K562 (cell line): ENCODE results near the gene AJAP1. TPM values are rescaled to one million over a fixed set of nuclear protein-coding genes. Genes with fewer than 3 reads are reported as not detected.

ENCODE experiments used
- ATAC-seq: fragments of 200-7000 bp; cut with Tn5 transposase; 3 replicates; pipeline ENCODE4 v1.9.1; 2020; ENCODE audit warnings: moderate library complexity
- BruUV-seq: library from RNA; stranded (reverse); fragments of 400-500 nt; replicated peaks from 2 replicates; lab custom pipeline; 2021; lab: Mats Ljungman, UMichigan
- CTCF ChIA-PET: fragments of 300-600 bp; formaldehyde crosslinking; extraction: SDS; loops from one replicate; lab custom pipeline; 2021; ENCODE audit warnings: low intra/inter-chr PET ratio; lab: Yijun Ruan, JAX
- POLR2A ChIA-PET: fragments of 300-600, 350-650 bp; sonication (Branson Sonifier 250); formaldehyde crosslinking; extraction: SDS; loops from one replicate; lab custom pipeline; 2021; ENCODE audit warnings: antibody characterized with exemption, inconsistent platforms; lab: Yijun Ruan, JAX
- DNase-seq, 4 experiments: peaks; one replicate each; pipeline versions ENCODE4 v3.0.0 to v3.0.0-alpha.2; 2011 to 2018; ENCODE audit warnings: low spot score in 3 of 4, mixed read lengths in 3 of 4; ENCODE audit errors: extremely low read depth in 1 of 4
- FAIRE-seq: peaks from 2 replicates; lab custom pipeline; 2011; peaks lifted over from hg19 to GRCh38; lab: Jason Lieb, UNC
- H2AFZ ChIP-seq: 2 replicates; pipeline ENCODE4 v1.6.0; 2011; ENCODE audit warnings: low read depth, low read length, control low read depth, inconsistent platforms
- H3K27ac ChIP-seq: fragments of 200-600 bp; 3 replicates; pipeline ENCODE4 v1.8.0; 2011; ENCODE audit warnings: low read depth, mild to moderate bottlenecking, control low read depth, inconsistent platforms, low read length, moderate library complexity, mixed read lengths; ENCODE audit errors: extremely low read depth
- H3K27me3 ChIP-seq, 2 experiments: fragments of 300-600 bp in 1 of 2; 2 replicates in 1 of 2; 3 replicates in 1 of 2; pipeline versions ENCODE4 v1.6.0 to v1.8.0; 2011; ENCODE audit warnings: inconsistent platforms in 2 of 2, low read length in 2 of 2, mild to moderate bottlenecking in 1 of 2, mixed read lengths in 1 of 2, moderate library complexity in 1 of 2; ENCODE audit not compliant: control insufficient read depth in 2 of 2, insufficient read depth in 2 of 2
- H3K36me3 ChIP-seq: fragments of 300-600 bp; 3 replicates; pipeline ENCODE4 v1.8.0; 2011; ENCODE audit warnings: mild to moderate bottlenecking, low read length, inconsistent platforms; ENCODE audit not compliant: control insufficient read depth, insufficient read depth
- H3K4me1 ChIP-seq, 2 experiments: fragments of 200-600 bp in 1 of 2; replicated peaks in 1 of 2; 2 replicates in 1 of 2; 3 replicates in 1 of 2; pipeline versions ENCODE4 v1.5.1 to v1.8.0; 2011; ENCODE audit warnings: inconsistent platforms in 2 of 2, low read length in 2 of 2, mild to moderate bottlenecking in 1 of 2, mixed read lengths in 1 of 2, moderate library complexity in 1 of 2; ENCODE audit not compliant: control insufficient read depth in 2 of 2, insufficient read depth in 2 of 2
- H3K4me2 ChIP-seq: 2 replicates; pipeline ENCODE4 v1.6.1; 2011; ENCODE audit warnings: low read length, control low read depth, inconsistent platforms, mixed read lengths; ENCODE audit not compliant: insufficient read depth
- H3K4me3 ChIP-seq: fragments of 200-600 bp; sonication (generic), shearing (Covaris generic); 2 replicates; pipeline ENCODE4 v1.5.1; 2016; ENCODE audit warnings: control low read depth, inconsistent platforms
- H3K79me2 ChIP-seq: fragments of 200-600 bp; 3 replicates; pipeline ENCODE4 v1.8.0; 2011; ENCODE audit warnings: low read length, inconsistent platforms; ENCODE audit not compliant: control insufficient read depth, insufficient read depth
- H3K9ac ChIP-seq, 2 experiments: 2 replicates each; pipeline versions ENCODE4 v1.6.0 to v1.6.1; 2011; ENCODE audit warnings: low read depth in 2 of 2, low read length in 2 of 2, control low read depth in 1 of 2, inconsistent platforms in 1 of 2, mild to moderate bottlenecking in 1 of 2, mixed read lengths in 1 of 2; ENCODE audit not compliant: insufficient read depth in 1 of 2
- H3K9me1 ChIP-seq: one replicate; pipeline ENCODE4 v1.6.0; 2011; ENCODE audit warnings: inconsistent platforms, mild to moderate bottlenecking, low read length, moderate library complexity; ENCODE audit not compliant: control insufficient read depth, insufficient read depth
- H3K9me3 ChIP-seq: replicated peaks from 2 replicates; pipeline ENCODE4 v1.5.1; 2011; ENCODE audit warnings: low read depth, low read length, inconsistent platforms; ENCODE audit not compliant: control insufficient read depth, insufficient read depth
- H4K20me1 ChIP-seq: replicated peaks from 2 replicates; pipeline ENCODE4 v1.6.1; 2011; ENCODE audit warnings: low read length, inconsistent platforms, mixed read lengths; ENCODE audit not compliant: control insufficient read depth, insufficient read depth
- BRD9 ChIP-seq: fragments of 450-650 bp; IDR thresholded peaks from 2 replicates; pipeline ENCODE4 v1.6.1; 2018; ENCODE audit warnings: low read depth; ENCODE audit not compliant: partially characterized antibody
- FUS ChIP-seq: fragments of 200-400 bp; formaldehyde crosslinking; optimal IDR thresholded peaks from 2 replicates; pipeline ENCODE3; 2017; ENCODE audit warnings: low read depth, low read length
- ILK ChIP-seq: fragments of 450-650 bp; IDR thresholded peaks from 2 replicates; pipeline ENCODE4 v1.6.1; 2016; ENCODE audit warnings: missing genetic modification characterization, low read depth, mild to moderate bottlenecking, missing compliant biosample characterization, moderate library complexity, borderline replicate concordance
- KAT2B ChIP-seq: IDR thresholded peaks from one replicate; pipeline ENCODE4 v1.6.1; 2012; ENCODE audit warnings: low read depth, mild to moderate bottlenecking, control low read depth, inconsistent platforms, low read length, moderate library complexity
- RB1 ChIP-seq: fragments of 450-650 bp; IDR thresholded peaks from 2 replicates; pipeline ENCODE4 v1.6.1; 2017; ENCODE audit warnings: low read depth, mild to moderate bottlenecking
- SLC30A9 ChIP-seq: fragments of 250-450 bp; sonication (Bioruptor Pico); IDR thresholded peaks from 2 replicates; pipeline ENCODE4 v1.8.0; 2022; ENCODE audit warnings: mild to moderate bottlenecking, moderate library complexity
- SP1 ChIP-seq: sonication (generic); formaldehyde crosslinking; IDR thresholded peaks from 2 replicates; pipeline ENCODE4 v1.8.1; 2022; ENCODE audit warnings: mild to moderate bottlenecking, missing genetic modification reagents
- TFAP4 ChIP-seq: sonication (generic); formaldehyde crosslinking; IDR thresholded peaks from 2 replicates; pipeline ENCODE4 v1.8.0; 2022; ENCODE audit warnings: missing genetic modification reagents, mild to moderate bottlenecking, moderate library complexity, borderline replicate concordance
- TRIM28 ChIP-seq: fragments of 450-650 bp; IDR thresholded peaks from 2 replicates; pipeline ENCODE4 v1.6.1; 2017
- ZKSCAN1 ChIP-seq: fragments of 150-350 bp; IDR thresholded peaks from 2 replicates; pipeline ENCODE4 v1.6.1; 2016; ENCODE audit warnings: low read depth, low read length
- ZNF507 ChIP-seq: conservative IDR thresholded peaks from 2 replicates; pipeline ENCODE4 v1.6.1; 2017; ENCODE audit warnings: missing genetic modification characterization, missing compliant biosample characterization
- ZNF644 ChIP-seq: fragments of 200-800 bp; sonication (Bioruptor generic); IDR thresholded peaks from 2 replicates; pipeline ENCODE4 v1.6.1; 2016; ENCODE audit warnings: low read depth, missing genetic modification characterization, missing compliant biosample characterization
- WGBS: fragments of 100-300 bp; shearing (Covaris generic); methylation state at CpG from one replicate; pipeline ENCODE4 v1.1.6; 2016; ENCODE audit warnings: low coverage, mixed read lengths; ENCODE audit not compliant: insufficient coverage; ENCODE audit errors: missing lambda C conversion rate; 5-methylcytosine and 5-hydroxymethylcytosine counted together
- in situ Hi-C: fragments of 300-500 bp; cut with MboI; formaldehyde crosslinking; loops from 4 replicates; pipeline ENCODE4 v1.15.0; 2018; ENCODE audit warnings: inconsistent platforms, mixed read lengths
- intact Hi-C: fragments of 100-400 bp; cut with micrococcal nuclease; formaldehyde crosslinking; loops from 2 replicates; pipeline ENCODE4 v1.14.2; 2022
- polyA plus RNA-seq, 8 experiments: library from polyadenylated mRNA; depleted of rRNA in 4 of 8; stranded (reverse) in 5 of 8; unstranded in 3 of 8; fragments of >200 nt; fragmentation: Nextera tagmentation in 2 of 8; fragmentation: Illumina TruSeq in 1 of 8; extraction: Ambion mirVana in 2 of 8; extraction: Trizol in 1 of 8; gene quantifications; 2 replicates each; pipeline versions ENCODE4 v1.2.1 to v1.2.3, GENCODE V29; 2011 to 2014; ENCODE audit warnings: inconsistent platforms in 1 of 8, missing spikeins in 1 of 8
- total RNA-seq, 7 experiments: library from RNA; depleted of rRNA in 6 of 7; stranded (reverse); fragments of >200 nt in 6 of 7; fragmentation: Illumina TruSeq in 2 of 7; extraction: Trizol in 2 of 7; gene quantifications; 2 replicates each; pipeline versions ENCODE4 v1.2.1 to v1.2.3, GENCODE V29; 2011 to 2021; ENCODE audit warnings: low replicate concordance in 1 of 7
- TF ChIP-seq, protein P1 (sequence below): sonication (generic); formaldehyde crosslinking; IDR thresholded peaks from 2 replicates; pipeline ENCODE4 v1.8.1; 2022; ENCODE audit warnings: missing genetic modification reagents
- TF ChIP-seq, protein P2 (sequence below): fragments of 250-450 bp; sonication (Bioruptor Pico); IDR thresholded peaks from 2 replicates; pipeline ENCODE4 v1.8.0; 2022; ENCODE audit warnings: moderate library complexity, mild to moderate bottlenecking, inconsistent platforms
- TF ChIP-seq, protein P3 (sequence below): fragments of 450-650 bp; conservative IDR thresholded peaks from 2 replicates; pipeline ENCODE4 v1.6.1; 2016; ENCODE audit warnings: missing genetic modification characterization, low read depth, mild to moderate bottlenecking, missing compliant biosample characterization, moderate library complexity
- TF ChIP-seq, protein P4 (sequence below): conservative IDR thresholded peaks from 2 replicates; pipeline ENCODE4 v1.6.1; 2011; ENCODE audit warnings: low read depth, mild to moderate bottlenecking, low read length; ENCODE audit not compliant: control insufficient read depth

Gene AJAP1
- total and polyA plus RNA-seq, 9 of the 15 experiments (the other 6 are each of a cell fraction or from before 2014, with no cell fraction given) = not detected

DNA sequence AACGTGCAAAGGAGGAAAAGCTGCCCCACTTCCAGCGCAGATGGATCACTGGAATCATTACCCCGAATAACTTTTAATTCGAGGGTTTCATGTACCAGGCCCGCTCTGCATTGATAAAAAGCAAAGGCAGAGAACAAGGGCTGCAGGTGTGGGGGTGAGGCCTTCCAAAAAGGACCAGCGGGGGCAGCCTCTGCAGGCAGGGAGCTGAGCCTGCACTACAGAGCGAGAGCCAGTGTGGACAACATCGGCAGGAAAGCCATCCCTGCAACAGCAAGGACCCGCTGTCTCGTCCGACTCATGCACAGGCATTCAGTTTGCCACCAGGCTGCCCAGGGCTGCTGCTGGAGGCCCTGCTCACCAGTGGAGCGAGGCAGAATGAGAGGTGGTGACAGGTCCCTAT is 27.1 kb upstream of the AJAP1 start:
- Histone ChIP-seq H4K20me1 (no peaks in the 10 kb centered on the region), H3K9me3 (no peaks in the 10 kb centered on the region), H3K27ac (no peak overlapping the region), H3K27me3 (peaks cover 6 to 16% of the 10 kb centered on the region in 2 experiments), H2AFZ (no peak overlapping the region), H3K36me3 (no peaks in the 10 kb centered on the region), H3K4me3 (no peak overlapping the region), H3K4me2 (no peak overlapping the region), H3K4me1 (no peaks in the 10 kb centered on the region), H3K9me1 (no peaks in the 10 kb centered on the region), H3K79me2 (no peaks in the 10 kb centered on the region), H3K9ac (no peak overlapping the region)
- intact Hi-C loops = no loop called here
- no peak for ATAC-seq
- BruUV-seq = no TSS peak
- POLR2A ChIA-PET = no interaction called here
- under 1% methylated on average over 12 of the region's 12 CpGs for WGBS
- no peak for DNase-seq
- CTCF ChIA-PET = no interaction called here
- FAIRE-seq = no peak
- in situ Hi-C loops = no loop called here
- TF ChIP-seq ILK (tag) = no peak
- TF ChIP-seq FUS = no peak
- TF ChIP-seq SP1 = no peak
- TF ChIP-seq, protein P1, sequence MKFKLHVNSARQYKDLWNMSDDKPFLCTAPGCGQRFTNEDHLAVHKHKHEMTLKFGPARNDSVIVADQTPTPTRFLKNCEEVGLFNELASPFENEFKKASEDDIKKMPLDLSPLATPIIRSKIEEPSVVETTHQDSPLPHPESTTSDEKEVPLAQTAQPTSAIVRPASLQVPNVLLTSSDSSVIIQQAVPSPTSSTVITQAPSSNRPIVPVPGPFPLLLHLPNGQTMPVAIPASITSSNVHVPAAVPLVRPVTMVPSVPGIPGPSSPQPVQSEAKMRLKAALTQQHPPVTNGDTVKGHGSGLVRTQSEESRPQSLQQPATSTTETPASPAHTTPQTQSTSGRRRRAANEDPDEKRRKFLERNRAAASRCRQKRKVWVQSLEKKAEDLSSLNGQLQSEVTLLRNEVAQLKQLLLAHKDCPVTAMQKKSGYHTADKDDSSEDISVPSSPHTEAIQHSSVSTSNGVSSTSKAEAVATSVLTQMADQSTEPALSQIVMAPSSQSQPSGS (CRISPR knock-in tag) = no peak
- TF ChIP-seq, protein P2, sequence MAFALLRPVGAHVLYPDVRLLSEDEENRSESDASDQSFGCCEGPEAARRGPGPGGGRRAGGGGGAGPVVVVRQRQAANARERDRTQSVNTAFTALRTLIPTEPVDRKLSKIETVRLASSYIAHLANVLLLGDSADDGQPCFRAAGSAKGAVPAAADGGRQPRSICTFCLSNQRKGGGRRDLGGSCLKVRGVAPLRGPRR (CRISPR knock-in tag) = no peak
- TF ChIP-seq SLC30A9 = no peak
- TF ChIP-seq ZNF507 (tag) = no peak
- TF ChIP-seq, protein P3, sequence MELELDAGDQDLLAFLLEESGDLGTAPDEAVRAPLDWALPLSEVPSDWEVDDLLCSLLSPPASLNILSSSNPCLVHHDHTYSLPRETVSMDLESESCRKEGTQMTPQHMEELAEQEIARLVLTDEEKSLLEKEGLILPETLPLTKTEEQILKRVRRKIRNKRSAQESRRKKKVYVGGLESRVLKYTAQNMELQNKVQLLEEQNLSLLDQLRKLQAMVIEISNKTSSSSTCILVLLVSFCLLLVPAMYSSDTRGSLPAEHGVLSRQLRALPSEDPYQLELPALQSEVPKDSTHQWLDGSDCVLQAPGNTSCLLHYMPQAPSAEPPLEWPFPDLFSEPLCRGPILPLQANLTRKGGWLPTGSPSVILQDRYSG (tag) = no peak
- TF ChIP-seq TRIM28 = no peak
- no peak for TF ChIP-seq ZKSCAN1
- no peak for TF ChIP-seq BRD9
- TF ChIP-seq, protein P4, sequence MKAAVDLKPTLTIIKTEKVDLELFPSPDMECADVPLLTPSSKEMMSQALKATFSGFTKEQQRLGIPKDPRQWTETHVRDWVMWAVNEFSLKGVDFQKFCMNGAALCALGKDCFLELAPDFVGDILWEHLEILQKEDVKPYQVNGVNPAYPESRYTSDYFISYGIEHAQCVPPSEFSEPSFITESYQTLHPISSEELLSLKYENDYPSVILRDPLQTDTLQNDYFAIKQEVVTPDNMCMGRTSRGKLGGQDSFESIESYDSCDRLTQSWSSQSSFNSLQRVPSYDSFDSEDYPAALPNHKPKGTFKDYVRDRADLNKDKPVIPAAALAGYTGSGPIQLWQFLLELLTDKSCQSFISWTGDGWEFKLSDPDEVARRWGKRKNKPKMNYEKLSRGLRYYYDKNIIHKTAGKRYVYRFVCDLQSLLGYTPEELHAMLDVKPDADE = no peak
- TF ChIP-seq KAT2B = no peak
- no peak for TF ChIP-seq RB1
- no peak for TF ChIP-seq ZNF644 (tag)
- no peak for TF ChIP-seq TFAP4 (CRISPR knock-in tag)
